Left ventricle myocardium inferior (tissue), 1 donor: ENCODE data around the gene TMEM232. TPM values are rescaled to one million over a fixed set of nuclear protein-coding genes. Genes with fewer than 3 reads are reported as not detected.

Experiments used
- DNase-seq: peaks from one replicate; pipeline ENCODE4 v3.0.0-alpha.2; 2020
- H3K27ac ChIP-seq: fragments of 200-600 bp; replicated peaks from 2 replicates; pipeline ENCODE4 v1.8.0; 2021
- H3K27me3 ChIP-seq: fragments of 200-600 bp; 2 replicates; pipeline ENCODE4 v1.8.0; 2021; ENCODE audit warnings: low read depth
- H3K36me3 ChIP-seq: fragments of 200-600 bp; 2 replicates; pipeline ENCODE4 v1.8.0; 2021
- H3K4me1 ChIP-seq: fragments of 200-600 bp; 2 replicates; pipeline ENCODE4 v1.8.0; 2021
- H3K4me3 ChIP-seq: fragments of 200-600 bp; 2 replicates; pipeline ENCODE4 v1.8.0; 2021; ENCODE audit warnings: mild to moderate bottlenecking, moderate library complexity
- H3K9me3 ChIP-seq: fragments of 200-600 bp; replicated peaks from 2 replicates; pipeline ENCODE4 v1.8.0; 2021
- intact Hi-C: fragments of 100-400 bp; cut with micrococcal nuclease; formaldehyde crosslinking; loops from one replicate; pipeline ENCODE4 v1.11.0; 2022
- total RNA-seq: library from RNA; stranded (reverse); fragmentation: NEBNext Ultra II Directional; extraction: Animal tissue kit (Norgen Biotek cat#: 25700); gene quantifications from one replicate; pipeline ENCODE4 v1.2.1, GENCODE V29; 2021
- TF ChIP-seq, protein P1 (sequence below): fragments of 200-600 bp; IDR thresholded peaks from 2 replicates; pipeline ENCODE4 v1.8.0; 2021; ENCODE audit warnings: antibody characterized with exemption, mild to moderate bottlenecking, borderline replicate concordance
- donor health status: DM: no; HTN: yes; CAD: no; lungs with severe emphysema.

TMEM232 gene
- total RNA-seq, 1 donor from 2014 or later: 3.6 TPM

DNA sequence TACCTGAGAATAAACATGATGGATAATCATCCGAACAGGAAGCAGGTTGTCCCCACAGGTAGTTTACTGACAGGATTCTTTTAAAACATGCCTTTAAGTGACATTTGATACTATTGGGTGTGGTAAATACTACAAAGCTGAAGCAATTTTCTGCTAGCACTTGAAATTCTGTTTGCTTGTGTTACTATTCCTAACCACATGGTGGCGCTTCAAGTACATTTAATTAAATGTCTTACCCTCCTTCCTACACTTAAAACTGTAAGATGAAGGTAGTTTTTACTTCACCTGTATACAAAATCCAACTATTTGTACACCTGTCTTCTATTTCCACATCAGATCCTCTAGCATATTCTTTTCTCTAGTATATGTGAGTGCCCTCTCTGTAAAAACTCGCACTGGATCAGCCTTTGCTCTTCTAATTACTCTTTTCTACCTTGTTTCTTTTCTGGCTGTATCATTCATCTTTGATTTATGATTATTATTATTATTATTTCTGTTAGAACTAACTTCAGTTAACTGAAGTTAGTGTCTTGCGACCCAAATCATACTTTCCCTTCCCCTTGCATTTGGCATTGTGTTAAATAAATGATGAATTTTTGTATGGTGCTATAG, 30.8 kb upstream of the TMEM232 start:
- Histone ChIP-seq H3K36me3 (peaks cover 71% of the 10 kb centered on the region), H3K4me3 (no peak overlapping the region), H3K27me3 (no peaks in the 10 kb centered on the region), H3K9me3 (no peaks in the 10 kb centered on the region), H3K4me1 (no peaks in the 10 kb centered on the region), H3K27ac (no peak overlapping the region)
- intact Hi-C loops: loop anchor here (10.0 kb wide), 1 partner anchor 308 kb away; no protein-coding TSS in a partner anchor
- TF ChIP-seq, protein P1, sequence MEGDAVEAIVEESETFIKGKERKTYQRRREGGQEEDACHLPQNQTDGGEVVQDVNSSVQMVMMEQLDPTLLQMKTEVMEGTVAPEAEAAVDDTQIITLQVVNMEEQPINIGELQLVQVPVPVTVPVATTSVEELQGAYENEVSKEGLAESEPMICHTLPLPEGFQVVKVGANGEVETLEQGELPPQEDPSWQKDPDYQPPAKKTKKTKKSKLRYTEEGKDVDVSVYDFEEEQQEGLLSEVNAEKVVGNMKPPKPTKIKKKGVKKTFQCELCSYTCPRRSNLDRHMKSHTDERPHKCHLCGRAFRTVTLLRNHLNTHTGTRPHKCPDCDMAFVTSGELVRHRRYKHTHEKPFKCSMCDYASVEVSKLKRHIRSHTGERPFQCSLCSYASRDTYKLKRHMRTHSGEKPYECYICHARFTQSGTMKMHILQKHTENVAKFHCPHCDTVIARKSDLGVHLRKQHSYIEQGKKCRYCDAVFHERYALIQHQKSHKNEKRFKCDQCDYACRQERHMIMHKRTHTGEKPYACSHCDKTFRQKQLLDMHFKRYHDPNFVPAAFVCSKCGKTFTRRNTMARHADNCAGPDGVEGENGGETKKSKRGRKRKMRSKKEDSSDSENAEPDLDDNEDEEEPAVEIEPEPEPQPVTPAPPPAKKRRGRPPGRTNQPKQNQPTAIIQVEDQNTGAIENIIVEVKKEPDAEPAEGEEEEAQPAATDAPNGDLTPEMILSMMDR: peak; percentile 82
- DNase-seq: no peak

DNA sequence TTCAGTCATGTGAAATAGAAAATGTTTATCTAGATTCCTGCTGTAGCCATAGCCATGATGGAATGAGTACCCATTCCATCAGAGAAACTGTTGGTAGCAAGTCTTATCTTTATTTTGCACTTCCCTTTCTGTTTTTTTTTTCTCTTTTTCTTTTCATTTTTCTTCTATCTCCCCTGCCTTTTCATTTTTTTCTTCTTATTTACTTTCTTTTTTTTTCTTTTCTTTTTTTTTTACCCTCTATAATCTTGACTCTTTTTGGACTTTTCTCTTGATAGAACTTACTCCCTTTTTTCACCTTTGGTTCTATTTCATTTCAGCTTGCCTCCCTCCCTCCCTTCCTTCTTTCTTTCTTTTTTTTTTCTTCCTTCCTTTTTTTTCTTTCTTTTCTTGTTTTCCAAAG, 27.7 kb upstream of the TMEM232 start:
- no peaks in the 10 kb centered on the region for H3K4me1 ChIP-seq
- no peak for DNase-seq
- TF ChIP-seq, protein P1: no peak
- no peaks in the 10 kb centered on the region for H3K27me3 ChIP-seq
- no peak overlapping the region for H3K4me3 ChIP-seq
- H3K9me3 ChIP-seq: no peaks in the 10 kb centered on the region
- intact Hi-C loops: loop anchor here (10.0 kb wide), 1 partner anchor 311 kb away; no protein-coding TSS in a partner anchor
- H3K27ac ChIP-seq: no peak overlapping the region
- H3K36me3 ChIP-seq: peaks cover 61% of the 10 kb centered on the region

DNA sequence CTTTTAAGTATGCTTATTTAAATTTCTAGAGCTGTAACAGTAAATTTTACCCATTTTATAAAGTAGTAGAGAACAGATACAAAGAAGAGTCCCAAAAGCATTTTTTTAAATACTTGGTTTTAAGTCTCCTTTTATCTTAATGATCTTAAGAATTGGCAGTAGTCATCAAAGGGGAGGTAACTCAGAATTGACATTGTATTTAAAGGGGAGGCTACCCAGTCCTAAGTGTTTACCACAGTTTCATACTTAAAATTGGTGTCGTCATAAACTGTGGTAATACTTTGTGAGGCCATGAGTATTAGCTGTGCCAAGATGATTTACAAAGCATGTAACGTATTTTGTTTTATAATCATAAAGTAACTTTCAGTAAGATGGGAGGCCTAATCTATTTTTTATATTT, 27.1 kb upstream of the TMEM232 start:
- Histone ChIP-seq H3K9me3 (no peaks in the 10 kb centered on the region), H3K4me3 (no peak overlapping the region), H3K27me3 (no peaks in the 10 kb centered on the region), H3K4me1 (no peaks in the 10 kb centered on the region), H3K36me3 (peaks cover 65% of the 10 kb centered on the region), H3K27ac (no peak overlapping the region)
- intact Hi-C loops: loop anchor here (10.0 kb wide), 1 partner anchor 311 kb away; no protein-coding TSS in a partner anchor
- DNase-seq: no peak
- TF ChIP-seq, protein P1: no peak

DNA sequence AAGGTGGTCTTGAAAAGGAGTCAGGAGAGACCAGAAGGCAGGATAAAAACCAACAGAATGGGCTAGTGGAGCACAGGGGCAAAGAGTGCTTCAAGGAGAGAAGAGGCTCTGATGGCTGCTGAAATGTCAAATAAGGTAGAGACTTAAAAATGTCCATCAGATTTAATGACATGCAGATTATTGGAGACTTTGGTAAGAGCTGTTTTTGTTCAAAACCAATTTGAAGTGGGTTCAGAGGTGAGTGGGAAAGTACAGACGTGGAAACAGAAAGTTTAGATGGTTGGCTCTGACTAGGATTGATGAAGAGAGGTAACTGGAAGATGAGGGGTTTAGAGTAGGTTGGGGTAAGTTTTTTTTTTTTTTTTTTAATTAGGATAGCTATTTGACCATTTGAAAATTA, 26.5 kb upstream of the TMEM232 start:
- no peak for DNase-seq
- H3K27me3 ChIP-seq: no peaks in the 10 kb centered on the region
- no peaks in the 10 kb centered on the region for H3K9me3 ChIP-seq
- intact Hi-C loops: loop anchor here (10.0 kb wide), 1 partner anchor 312 kb away; no protein-coding TSS in a partner anchor
- peaks cover 67% of the 10 kb centered on the region for H3K36me3 ChIP-seq
- TF ChIP-seq, protein P1: no peak
- no peaks in the 10 kb centered on the region for H3K4me1 ChIP-seq
- H3K27ac ChIP-seq: no peak overlapping the region
- no peak overlapping the region for H3K4me3 ChIP-seq

DNA sequence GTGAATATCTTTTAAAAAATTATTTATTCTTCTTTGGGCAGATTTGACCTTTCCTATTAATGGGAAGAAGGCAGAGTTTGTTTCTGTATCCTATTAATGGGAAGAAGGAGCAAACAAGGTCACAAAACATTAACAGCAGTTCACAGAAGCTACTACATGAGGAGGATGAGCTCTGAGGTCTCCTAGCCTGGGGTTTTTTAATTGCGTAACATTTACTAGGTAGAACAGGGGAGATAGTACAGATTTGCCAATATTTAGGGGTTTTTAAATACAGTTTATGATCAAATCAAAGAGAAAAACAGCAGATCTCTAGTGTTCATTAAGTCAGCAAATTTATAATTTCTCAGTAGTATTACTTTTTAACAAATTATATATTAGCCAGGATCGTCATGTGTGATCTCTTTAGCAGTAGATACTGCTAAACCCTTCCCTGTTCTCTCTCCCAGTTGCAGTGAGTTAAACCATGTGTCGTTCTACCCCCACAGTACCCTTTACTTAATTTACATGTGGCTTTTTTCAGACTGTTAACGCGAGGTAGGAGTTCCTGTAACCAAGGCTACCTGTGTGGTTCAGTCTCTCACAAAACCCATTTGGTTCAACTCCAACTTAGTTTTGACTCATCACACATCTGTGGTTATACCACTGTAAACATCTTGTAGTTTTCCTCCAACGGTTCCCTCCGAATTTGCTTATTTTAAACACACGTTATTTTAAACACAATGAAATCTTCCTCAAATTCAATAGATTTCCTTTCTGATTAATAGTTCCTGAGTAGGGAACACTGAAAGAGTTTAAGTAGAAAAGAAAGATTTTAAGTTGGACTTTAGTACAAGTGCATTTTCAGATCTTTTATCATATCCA, 25.7 kb upstream of the TMEM232 start:
- no peaks in the 10 kb centered on the region for H3K27me3 ChIP-seq
- no peak overlapping the region for H3K27ac ChIP-seq
- no peak overlapping the region for H3K4me3 ChIP-seq
- TF ChIP-seq, protein P1: no peak
- H3K36me3 ChIP-seq: peaks cover 73% of the 10 kb centered on the region
- DNase-seq: no peak
- no peaks in the 10 kb centered on the region for H3K4me1 ChIP-seq
- intact Hi-C loops: loop anchor here (10.0 kb wide), 1 partner anchor 313 kb away; no protein-coding TSS in a partner anchor
- H3K9me3 ChIP-seq: no peaks in the 10 kb centered on the region
